GM21381 (cell line): ENCODE results near the gene ZSWIM6.

Source experiments
- ATAC-seq: cut with Tn5 transposase; IDR thresholded peaks from one replicate; pipeline ENCODE4 v1.9.1; 2021; ENCODE audit warnings: mild to moderate bottlenecking, moderate library complexity; ENCODE audit not compliant: unreplicated experiment

The ZSWIM6 gene

GRCh38 chr5:61330845-61331406 is 1.1 kb upstream of the ZSWIM6 start:
- ATAC-seq, result peak; percentile 30

- ATAC-seq, result no peak
Measured at GRCh38 chr5:61332358-61332749, 296 bp downstream of the ZSWIM6 start.

- no peak for ATAC-seq
Measured at GRCh38 chr5:61332851-61333320, 828 bp downstream of the ZSWIM6 start.

- no peak for ATAC-seq
Measured at GRCh38 chr5:61333321-61333953, 1.4 kb downstream of the ZSWIM6 start.

- no peak for ATAC-seq
Measured at GRCh38 chr5:61333954-61334867, 2.2 kb downstream of the ZSWIM6 start.

- no peak for ATAC-seq
Measured at GRCh38 chr5:61334868-61335615, 3.0 kb downstream of the ZSWIM6 start.

- ATAC-seq, result no peak
Measured at GRCh38 chr5:61339764-61340163, 7.7 kb downstream of the ZSWIM6 start.

GRCh38 chr5:61340775-61341361 is 8.8 kb downstream of the ZSWIM6 start:
- no peak for ATAC-seq

- ATAC-seq, result no peak
Measured at GRCh38 chr5:61342071-61342501, 10.0 kb downstream of the ZSWIM6 start.

GRCh38 chr5:61344187-61344944 is 12.3 kb downstream of the ZSWIM6 start:
- no peak for ATAC-seq

- ATAC-seq, result no peak
Measured at GRCh38 chr5:61346511-61346910, 14.5 kb downstream of the ZSWIM6 start.

GRCh38 chr5:61347080-61347479 is 15.0 kb downstream of the ZSWIM6 start:
- no peak for ATAC-seq

GRCh38 chr5:61348447-61348846 is 16.4 kb downstream of the ZSWIM6 start:
- ATAC-seq, result no peak

GRCh38 chr5:61349935-61350334 is 17.9 kb downstream of the ZSWIM6 start:
- ATAC-seq, result no peak

GRCh38 chr5:61350535-61350934 is 18.5 kb downstream of the ZSWIM6 start:
- ATAC-seq, result no peak

- no peak for ATAC-seq
Measured at GRCh38 chr5:61351733-61352132, 19.7 kb downstream of the ZSWIM6 start.

- ATAC-seq, result no peak
Measured at GRCh38 chr5:61352180-61352579, 20.1 kb downstream of the ZSWIM6 start.

- no peak for ATAC-seq
Measured at GRCh38 chr5:61352612-61353156, 20.6 kb downstream of the ZSWIM6 start.

- no peak for ATAC-seq
Measured at GRCh38 chr5:61353293-61353692, 21.2 kb downstream of the ZSWIM6 start.

- no peak for ATAC-seq
Measured at GRCh38 chr5:61354199-61354598, 22.1 kb downstream of the ZSWIM6 start.
